Smooth muscle cell (in vitro differentiated cells): ENCODE measurements around the gene GRB14. TPM values are rescaled to one million over a fixed set of nuclear protein-coding genes. Genes with fewer than 3 reads are reported as not detected.

Experiments
- DNase-seq: peaks from one replicate; lab custom pipeline; 2025; ENCODE audit not compliant: unreplicated experiment; lab: John Stamatoyannopoulos, UW
- H2AFZ ChIP-seq: fragments of 200-600 bp; sonication (generic); 2 replicates; pipeline ENCODE4 v1.6.0; 2016; ENCODE audit warnings: antibody characterized with exemption, low read depth, mild to moderate bottlenecking
- H3F3A ChIP-seq: fragments of 200-600 bp; sonication (generic); 2 replicates; pipeline ENCODE4 v1.6.0; 2017; ENCODE audit warnings: antibody characterized with exemption, low read depth
- H3K27ac ChIP-seq: fragments of 200-600 bp; sonication (generic); 2 replicates; pipeline ENCODE4 v1.5.1; 2016; ENCODE audit warnings: low read depth, mild to moderate bottlenecking
- H3K27me3 ChIP-seq: fragments of 200-600 bp; sonication (generic); 2 replicates; pipeline ENCODE4 v1.6.1; 2016; ENCODE audit warnings: low read depth, mild to moderate bottlenecking
- H3K36me3 ChIP-seq: fragments of 200-600 bp; sonication (generic); 2 replicates; pipeline ENCODE4 v1.5.1; 2016; ENCODE audit warnings: low read depth
- H3K4me1 ChIP-seq: fragments of 200-600 bp; sonication (generic); 2 replicates; pipeline ENCODE4 v1.5.1; 2016; ENCODE audit warnings: low read depth
- H3K4me2 ChIP-seq: fragments of 200-600 bp; sonication (generic); 2 replicates; pipeline ENCODE4 v1.6.0; 2016; ENCODE audit warnings: mild to moderate bottlenecking
- H3K4me3 ChIP-seq: fragments of 200-600 bp; sonication (generic); 2 replicates; pipeline ENCODE4 v1.5.1; 2016; ENCODE audit warnings: mild to moderate bottlenecking
- H3K79me2 ChIP-seq: fragments of 200-600 bp; sonication (generic); 2 replicates; pipeline ENCODE4 v1.6.0; 2016; ENCODE audit warnings: low read depth, mild to moderate bottlenecking
- H3K9ac ChIP-seq: fragments of 200-600 bp; sonication (generic); 2 replicates; pipeline ENCODE4 v1.6.0; 2016; ENCODE audit warnings: low read depth
- H3K9me3 ChIP-seq: fragments of 200-600 bp; sonication (generic); replicated peaks from 2 replicates; pipeline ENCODE4 v1.5.1; 2016; ENCODE audit warnings: low read depth
- H4K20me1 ChIP-seq: fragments of 200-600 bp; sonication (generic); 2 replicates; pipeline ENCODE4 v1.6.0; 2016; ENCODE audit warnings: low read depth
- WGBS: methylation state at CpG from one replicate; pipeline ENCODE4 v1.1.7; 2016; ENCODE audit warnings: low lambda C conversion rate; 5-methylcytosine and 5-hydroxymethylcytosine counted together
- polyA plus RNA-seq: library from polyadenylated mRNA; unstranded; fragments of >200 nt; fragmentation: Nextera tagmentation; extraction: Ambion mirVana; gene quantifications from 2 replicates; pipeline ENCODE4 v1.2.1, GENCODE V29; 2016
- total RNA-seq: library from RNA; depleted of rRNA; stranded (reverse); fragments of >200 nt; gene quantifications from 2 replicates; pipeline ENCODE4 v1.2.3, GENCODE V29; 2014
- TF ChIP-seq, protein P1 (sequence below): fragments of 200-600 bp; sonication (generic); IDR thresholded peaks from 2 replicates; pipeline ENCODE4 v1.5.1; 2017; ENCODE audit warnings: borderline replicate concordance, mild to moderate bottlenecking, antibody characterized with exemption; ENCODE audit not compliant: insufficient read depth, poor library complexity, severe bottlenecking

GRB14 gene
- total and polyA plus RNA-seq, 2 experiments from 2014 or later, result 0.22 TPM; not detected in 1

DNA sequence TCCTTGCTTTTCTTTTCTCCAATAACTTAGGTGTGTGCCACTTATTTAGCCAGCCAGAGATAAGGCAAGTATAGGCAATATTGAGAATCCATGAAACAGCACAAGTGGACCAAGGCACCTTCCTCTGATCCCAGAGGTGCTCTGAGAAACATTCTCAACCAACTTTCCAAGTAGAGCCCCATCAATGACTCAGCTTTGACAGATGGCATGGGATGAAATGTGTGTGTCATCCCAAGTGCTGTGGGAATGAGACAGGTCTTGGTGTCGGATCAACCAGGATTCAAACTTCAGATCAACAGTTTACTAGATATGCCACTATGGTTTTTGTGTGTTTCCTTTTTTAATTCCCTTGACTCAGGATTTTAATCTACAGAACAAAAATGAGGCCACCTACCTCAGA, 164.0 kb downstream of the GRB14 start:
- no peak overlapping the region for H3K27ac ChIP-seq
- no peaks in the 10 kb centered on the region for H3F3A ChIP-seq
- no peaks in the 10 kb centered on the region for H3K27me3 ChIP-seq
- H3K9me3 ChIP-seq, result no peaks in the 10 kb centered on the region
- TF ChIP-seq, protein P1, sequence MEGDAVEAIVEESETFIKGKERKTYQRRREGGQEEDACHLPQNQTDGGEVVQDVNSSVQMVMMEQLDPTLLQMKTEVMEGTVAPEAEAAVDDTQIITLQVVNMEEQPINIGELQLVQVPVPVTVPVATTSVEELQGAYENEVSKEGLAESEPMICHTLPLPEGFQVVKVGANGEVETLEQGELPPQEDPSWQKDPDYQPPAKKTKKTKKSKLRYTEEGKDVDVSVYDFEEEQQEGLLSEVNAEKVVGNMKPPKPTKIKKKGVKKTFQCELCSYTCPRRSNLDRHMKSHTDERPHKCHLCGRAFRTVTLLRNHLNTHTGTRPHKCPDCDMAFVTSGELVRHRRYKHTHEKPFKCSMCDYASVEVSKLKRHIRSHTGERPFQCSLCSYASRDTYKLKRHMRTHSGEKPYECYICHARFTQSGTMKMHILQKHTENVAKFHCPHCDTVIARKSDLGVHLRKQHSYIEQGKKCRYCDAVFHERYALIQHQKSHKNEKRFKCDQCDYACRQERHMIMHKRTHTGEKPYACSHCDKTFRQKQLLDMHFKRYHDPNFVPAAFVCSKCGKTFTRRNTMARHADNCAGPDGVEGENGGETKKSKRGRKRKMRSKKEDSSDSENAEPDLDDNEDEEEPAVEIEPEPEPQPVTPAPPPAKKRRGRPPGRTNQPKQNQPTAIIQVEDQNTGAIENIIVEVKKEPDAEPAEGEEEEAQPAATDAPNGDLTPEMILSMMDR, result no peak
- H3K9ac ChIP-seq, result no peak overlapping the region
- no peaks in the 10 kb centered on the region for H3K4me1 ChIP-seq
- H2AFZ ChIP-seq, result no peak overlapping the region
- no peak for DNase-seq
- H4K20me1 ChIP-seq, result no peaks in the 10 kb centered on the region
- 79% methylated on average over 1 of the region's 1 CpG for WGBS
- H3K79me2 ChIP-seq, result no peaks in the 10 kb centered on the region
- H3K36me3 ChIP-seq, result no peaks in the 10 kb centered on the region
- H3K4me2 ChIP-seq, result no peak overlapping the region
- H3K4me3 ChIP-seq, result no peak overlapping the region

DNA sequence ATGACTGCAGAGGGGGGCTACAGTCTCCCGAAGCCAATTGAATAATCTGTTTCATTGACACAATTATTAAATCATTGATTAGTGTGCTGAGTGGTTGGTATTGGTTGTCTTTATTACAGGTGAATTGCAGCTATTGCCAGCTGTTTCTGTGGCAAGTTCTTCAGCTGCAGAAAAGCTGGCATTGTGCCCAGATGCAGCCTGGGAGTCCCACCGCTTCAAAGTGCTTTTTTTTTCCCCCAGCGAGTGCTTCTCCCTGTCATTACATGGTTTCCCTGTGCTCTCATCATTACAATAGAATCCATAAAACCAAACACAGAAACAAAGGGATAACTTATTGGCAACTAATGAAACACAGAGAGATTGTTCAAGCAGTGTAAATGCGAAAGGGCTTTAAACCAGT, 164.7 kb downstream of the GRB14 start:
- no peak overlapping the region for H3K27ac ChIP-seq
- no peaks in the 10 kb centered on the region for H4K20me1 ChIP-seq
- H3F3A ChIP-seq, result no peaks in the 10 kb centered on the region
- H3K4me1 ChIP-seq, result no peaks in the 10 kb centered on the region
- no peaks in the 10 kb centered on the region for H3K27me3 ChIP-seq
- DNase-seq, result no peak
- no peak overlapping the region for H3K4me2 ChIP-seq
- H2AFZ ChIP-seq, result no peak overlapping the region
- no peak overlapping the region for H3K4me3 ChIP-seq
- H3K9me3 ChIP-seq, result no peaks in the 10 kb centered on the region
- TF ChIP-seq, protein P1, result no peak
- no peaks in the 10 kb centered on the region for H3K79me2 ChIP-seq
- no peaks in the 10 kb centered on the region for H3K36me3 ChIP-seq
- 79% methylated on average over 4 of the region's 4 CpGs for WGBS
- H3K9ac ChIP-seq, result no peak overlapping the region

DNA sequence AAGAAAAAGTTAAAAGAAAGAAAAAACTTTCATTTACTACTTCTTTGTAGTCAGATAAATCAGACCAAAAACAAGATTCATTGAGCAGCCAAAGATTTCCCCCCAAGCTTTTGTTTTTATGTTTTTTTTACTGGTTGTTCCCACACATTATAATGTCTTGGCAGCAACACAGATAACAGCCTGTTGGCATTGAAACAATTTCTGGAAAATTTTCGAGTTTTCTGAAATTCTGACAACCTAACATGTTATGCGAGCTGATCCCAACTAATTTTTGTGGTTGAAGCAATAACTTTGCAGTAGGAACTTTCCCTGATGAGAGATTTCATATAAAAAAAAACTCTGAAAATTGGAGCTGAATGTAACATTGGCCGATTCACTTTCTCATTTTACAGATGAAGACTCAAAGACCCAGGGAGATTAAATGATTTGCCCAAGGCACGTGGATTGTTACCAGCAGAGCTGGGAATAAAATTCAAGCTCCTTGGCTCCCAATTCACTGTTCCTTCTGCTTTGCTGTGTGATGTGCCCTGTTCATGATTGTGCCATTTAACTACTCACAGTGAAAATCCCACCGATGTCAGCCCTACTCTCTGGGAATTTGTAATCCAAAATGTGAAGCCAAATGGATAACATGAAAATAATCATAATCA, 167.5 kb downstream of the GRB14 start:
- Histone ChIP-seq H3K4me2 (no peak overlapping the region), H3K9ac (no peak overlapping the region), H3F3A (no peaks in the 10 kb centered on the region), H2AFZ (no peak overlapping the region), H3K27me3 (no peaks in the 10 kb centered on the region), H3K4me3 (no peak overlapping the region), H3K27ac (no peak overlapping the region), H3K9me3 (no peaks in the 10 kb centered on the region), H3K4me1 (no peaks in the 10 kb centered on the region), H4K20me1 (no peaks in the 10 kb centered on the region), H3K36me3 (no peaks in the 10 kb centered on the region), H3K79me2 (no peaks in the 10 kb centered on the region)
- no peak for DNase-seq
- 85% methylated on average over 5 of the region's 5 CpGs for WGBS
- TF ChIP-seq, protein P1, result no peak

DNA sequence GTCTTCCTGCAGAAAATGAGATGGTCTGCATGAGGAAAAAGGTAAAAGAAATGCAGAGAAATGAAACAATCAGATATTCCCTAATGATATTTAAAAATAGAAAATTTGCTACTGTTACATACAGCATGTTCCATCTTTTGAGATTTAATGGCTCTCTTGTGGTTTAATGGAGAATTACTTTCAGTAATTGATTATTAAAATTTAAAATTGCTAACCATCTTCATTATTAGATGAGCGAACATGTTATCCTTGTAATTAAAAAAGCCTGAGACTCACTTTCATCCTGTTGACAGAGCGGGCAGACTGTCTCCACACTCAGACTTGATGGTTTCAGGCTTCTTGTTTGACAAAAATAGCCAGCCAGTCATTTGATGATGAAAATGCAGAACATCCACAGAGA, 171.0 kb downstream of the GRB14 start:
- 96% methylated on average over 2 of the region's 2 CpGs for whole genome bisulfite sequencing
- Histone ChIP-seq H3K4me2 (no peak overlapping the region), H3K4me3 (no peak overlapping the region), H2AFZ (no peak overlapping the region), H3K27ac (no peak overlapping the region), H3K9ac (no peak overlapping the region), H4K20me1 (no peaks in the 10 kb centered on the region), H3K36me3 (no peaks in the 10 kb centered on the region), H3K4me1 (no peaks in the 10 kb centered on the region), H3K79me2 (no peaks in the 10 kb centered on the region), H3F3A (no peaks in the 10 kb centered on the region), H3K27me3 (no peaks in the 10 kb centered on the region), H3K9me3 (no peaks in the 10 kb centered on the region)
- TF ChIP-seq, protein P1, result no peak
- no peak for DNase-seq
